HG02943 (cell line): ENCODE results near the gene NMUR2.

Source experiments
- ATAC-seq: cut with Tn5 transposase; IDR thresholded peaks from one replicate; pipeline ENCODE4 v1.9.1; 2021; ENCODE audit warnings: mild to moderate bottlenecking, low read depth, moderate library complexity; ENCODE audit not compliant: unreplicated experiment

The NMUR2 gene, protein sequence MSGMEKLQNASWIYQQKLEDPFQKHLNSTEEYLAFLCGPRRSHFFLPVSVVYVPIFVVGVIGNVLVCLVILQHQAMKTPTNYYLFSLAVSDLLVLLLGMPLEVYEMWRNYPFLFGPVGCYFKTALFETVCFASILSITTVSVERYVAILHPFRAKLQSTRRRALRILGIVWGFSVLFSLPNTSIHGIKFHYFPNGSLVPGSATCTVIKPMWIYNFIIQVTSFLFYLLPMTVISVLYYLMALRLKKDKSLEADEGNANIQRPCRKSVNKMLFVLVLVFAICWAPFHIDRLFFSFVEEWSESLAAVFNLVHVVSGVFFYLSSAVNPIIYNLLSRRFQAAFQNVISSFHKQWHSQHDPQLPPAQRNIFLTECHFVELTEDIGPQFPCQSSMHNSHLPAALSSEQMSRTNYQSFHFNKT

DNA sequence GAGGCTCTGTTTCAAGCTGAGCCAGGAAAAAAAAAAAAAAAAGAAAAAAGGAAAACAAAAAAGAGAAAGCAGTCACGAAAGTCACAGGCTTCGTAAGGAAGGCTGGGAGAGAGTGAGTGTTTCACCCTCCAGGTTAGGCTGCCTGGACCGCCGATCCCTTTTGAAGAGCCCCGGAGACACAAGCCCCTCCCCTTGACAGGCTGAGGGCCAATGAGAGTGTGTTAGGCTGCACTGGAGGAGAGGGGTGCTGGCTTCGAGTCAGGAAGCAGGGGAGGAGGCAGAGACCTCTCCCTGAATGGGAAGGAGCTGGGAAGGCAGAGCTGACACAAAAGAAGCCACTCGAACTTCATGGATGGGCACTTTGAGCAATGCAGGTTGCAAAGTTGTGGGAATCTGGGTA lies at the start of gene NMUR2:
NMUR2 (minus strand) TSS at position 135 of the 400 bp plus-strand sequence. CDS start 166 bp downstream, outside the sequence.
- ATAC-seq = no peak

DNA sequence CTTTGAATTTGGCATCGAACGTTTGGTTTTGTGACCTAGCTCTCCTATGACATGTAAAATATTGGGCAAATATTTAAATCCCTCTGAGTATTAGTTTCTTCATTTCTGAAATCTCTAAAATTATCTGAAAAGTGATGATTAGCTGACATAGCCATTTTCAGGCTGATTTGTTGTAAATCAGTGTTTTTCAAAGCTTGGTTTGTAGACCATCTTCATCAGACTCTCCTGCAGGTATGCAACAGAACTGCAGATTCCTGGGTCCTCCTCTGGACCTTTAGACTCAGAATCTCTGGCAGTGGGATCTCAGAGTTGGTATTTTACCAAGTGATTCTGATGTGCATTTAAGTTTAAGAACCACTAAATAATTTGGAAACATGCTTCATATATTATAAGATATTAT lies 38.9 kb upstream of the NMUR2 start:
- no peak for ATAC-seq

DNA sequence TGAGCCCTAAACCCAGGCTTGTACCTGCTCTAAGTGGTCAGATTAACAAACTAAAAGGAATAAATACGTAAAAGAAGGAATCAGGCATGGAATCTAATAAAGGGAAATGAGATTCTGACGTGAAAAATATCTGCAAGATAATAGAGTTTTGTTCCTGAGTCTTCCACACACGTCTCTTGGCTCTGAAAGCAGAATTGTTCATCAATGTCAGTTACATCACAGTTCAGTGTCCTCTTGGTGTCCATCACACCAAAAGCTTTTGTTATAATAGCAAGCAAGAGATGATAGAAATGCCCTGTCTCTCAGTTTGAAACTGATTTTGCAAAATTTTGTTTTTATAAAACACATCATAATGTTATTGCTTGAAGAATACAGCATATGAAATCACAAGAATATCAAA lies 34.7 kb upstream of the NMUR2 start:
- no peak for ATAC-seq

DNA sequence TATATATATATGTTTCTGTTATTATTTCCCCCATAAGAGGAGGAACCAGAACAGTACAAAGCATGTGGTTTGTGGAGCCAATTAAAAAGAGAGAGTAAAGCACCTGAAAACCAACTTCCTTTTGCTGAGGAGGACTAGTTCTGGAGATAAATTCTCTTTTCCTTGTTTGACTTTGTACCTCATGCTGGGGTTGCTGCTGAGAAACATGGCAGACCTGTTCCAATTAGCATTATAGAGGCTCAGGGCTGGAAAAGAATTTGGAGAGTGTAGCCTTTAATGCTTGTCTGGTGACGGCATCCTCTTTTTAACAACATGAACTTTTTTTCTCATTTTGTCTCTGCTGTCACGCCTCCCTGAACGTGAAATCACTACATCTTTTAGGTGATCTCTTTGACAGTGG lies 32.8 kb upstream of the NMUR2 start:
- ATAC-seq = no peak

DNA sequence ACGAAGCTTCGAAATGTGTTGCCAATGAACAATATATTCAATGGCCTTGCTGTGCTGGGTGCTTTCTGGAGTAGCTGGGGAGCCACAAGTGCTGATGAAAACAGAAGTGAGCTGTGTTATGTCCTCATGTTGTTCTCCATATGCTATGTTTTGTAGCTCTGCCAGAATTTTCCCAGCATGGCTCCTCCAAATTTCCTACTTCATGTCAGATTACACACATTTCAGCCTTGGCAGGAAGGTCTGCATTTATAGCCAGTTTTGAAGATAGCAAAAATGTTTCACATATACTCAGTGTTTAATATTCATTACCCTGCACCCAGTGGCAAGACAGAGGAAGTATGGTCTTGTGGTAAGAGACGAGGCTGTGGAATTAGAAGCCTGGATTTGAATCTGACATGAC lies 22.6 kb upstream of the NMUR2 start:
- no peak for ATAC-seq

DNA sequence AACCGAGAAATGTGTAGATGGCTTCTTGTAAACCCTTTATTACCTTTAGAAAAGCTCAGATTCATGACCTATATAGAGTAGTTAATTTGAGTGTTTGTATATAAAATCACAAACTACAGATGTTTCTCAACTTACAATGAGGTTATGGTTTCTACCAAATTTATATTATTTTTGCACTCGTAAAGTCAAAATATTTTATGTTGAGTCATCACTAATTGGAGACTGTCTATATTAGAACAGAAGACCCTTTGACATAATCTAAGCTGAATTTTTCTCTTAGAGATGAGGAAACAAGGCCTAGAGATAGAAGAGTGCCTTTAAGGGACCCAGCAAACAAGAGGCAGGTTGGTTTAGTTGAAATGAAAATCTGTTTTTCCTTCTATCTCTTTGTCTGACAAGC lies 20.0 kb upstream of the NMUR2 start:
- ATAC-seq = no peak

DNA sequence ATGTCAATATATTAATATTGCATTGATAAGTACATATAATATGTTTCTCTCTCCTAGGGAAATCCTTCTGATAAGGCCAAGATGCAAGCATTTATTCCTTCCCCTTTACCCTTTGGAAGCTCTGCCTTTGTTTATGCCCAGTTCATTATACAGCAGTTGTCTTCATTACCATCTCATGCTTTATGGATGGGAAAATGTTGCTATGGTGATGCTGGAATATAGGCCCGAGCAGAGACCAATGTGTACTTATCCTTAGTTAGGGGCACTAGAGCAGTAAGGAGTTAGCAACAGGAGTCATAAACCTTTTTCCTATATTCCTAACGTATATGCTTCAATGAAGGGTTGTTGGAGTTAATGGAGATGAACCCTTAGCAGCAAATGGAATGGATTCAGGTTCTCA lies 19.4 kb upstream of the NMUR2 start:
- ATAC-seq = no peak

DNA sequence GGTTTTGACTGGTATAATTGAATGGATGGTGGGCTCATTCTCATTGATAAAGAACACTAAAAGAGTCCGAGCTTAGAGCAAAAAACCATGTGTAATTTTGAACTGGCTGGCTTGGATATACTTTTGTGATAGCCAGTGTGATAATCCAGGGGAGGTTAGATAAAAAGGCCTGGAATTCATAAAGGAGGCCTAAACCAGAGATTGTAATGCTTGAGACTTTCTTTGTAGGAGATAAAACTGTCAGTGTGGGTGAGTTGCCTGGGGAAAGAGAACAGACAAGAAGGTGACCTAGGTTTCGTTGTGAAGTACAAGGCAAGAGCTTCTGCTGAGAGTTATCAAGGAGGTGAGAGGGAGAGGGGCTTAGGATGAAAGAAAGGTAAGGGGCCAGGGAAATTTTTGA lies 17.0 kb upstream of the NMUR2 start:
- ATAC-seq = no peak

DNA sequence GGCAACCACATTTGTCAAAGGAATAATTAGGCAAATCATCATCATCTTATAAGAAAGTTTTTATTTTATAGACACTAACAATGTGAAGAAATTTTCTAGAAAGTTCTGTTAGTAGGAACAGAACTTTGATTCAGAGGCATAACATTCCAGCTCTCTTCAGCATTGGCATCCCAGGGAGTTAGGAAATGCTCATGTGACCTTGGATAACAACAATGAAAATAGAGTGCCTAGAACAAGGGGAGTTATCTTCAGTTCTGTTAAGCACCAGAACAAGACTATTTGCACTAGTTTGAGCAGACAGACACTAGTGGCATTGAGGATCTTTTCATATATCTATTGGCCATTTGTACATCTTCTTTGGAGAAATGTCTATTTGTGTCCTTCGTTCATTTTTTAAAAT lies 7.0 kb upstream of the NMUR2 start:
- ATAC-seq = no peak

DNA sequence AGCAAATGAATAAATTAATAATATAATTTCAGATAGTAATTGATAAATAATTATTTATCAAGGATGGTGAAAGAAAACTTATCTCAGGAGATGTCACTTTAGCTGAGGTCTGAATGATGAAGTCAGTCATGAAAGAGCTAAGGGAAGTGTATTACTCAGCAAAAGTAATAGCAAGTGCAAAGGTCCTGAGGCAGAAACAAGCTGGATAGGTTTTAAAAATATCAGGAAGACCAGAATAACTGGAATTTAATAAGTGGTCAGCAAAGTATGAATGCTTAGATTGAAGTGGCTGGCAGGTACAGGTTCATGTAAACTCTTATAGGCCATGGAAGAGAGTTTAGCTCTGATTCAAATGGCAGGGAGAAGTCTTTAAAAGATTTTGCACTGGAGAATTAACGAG lies 1.0 kb upstream of the NMUR2 start:
- ATAC-seq = no peak

DNA sequence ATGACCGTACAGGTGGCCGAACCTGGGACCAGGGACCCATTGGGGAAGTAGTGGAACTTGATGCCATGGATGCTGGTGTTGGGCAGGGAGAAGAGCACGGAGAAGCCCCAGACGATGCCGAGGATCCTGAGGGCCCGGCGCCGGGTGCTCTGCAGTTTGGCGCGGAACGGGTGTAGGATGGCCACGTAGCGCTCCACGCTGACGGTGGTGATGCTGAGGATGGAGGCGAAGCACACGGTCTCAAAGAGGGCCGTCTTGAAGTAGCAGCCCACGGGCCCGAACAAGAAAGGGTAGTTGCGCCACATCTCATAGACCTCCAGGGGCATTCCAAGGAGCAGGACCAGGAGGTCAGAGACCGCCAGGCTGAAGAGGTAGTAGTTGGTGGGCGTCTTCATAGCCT lies 585 bp downstream of the NMUR2 start:
- no peak for ATAC-seq

DNA sequence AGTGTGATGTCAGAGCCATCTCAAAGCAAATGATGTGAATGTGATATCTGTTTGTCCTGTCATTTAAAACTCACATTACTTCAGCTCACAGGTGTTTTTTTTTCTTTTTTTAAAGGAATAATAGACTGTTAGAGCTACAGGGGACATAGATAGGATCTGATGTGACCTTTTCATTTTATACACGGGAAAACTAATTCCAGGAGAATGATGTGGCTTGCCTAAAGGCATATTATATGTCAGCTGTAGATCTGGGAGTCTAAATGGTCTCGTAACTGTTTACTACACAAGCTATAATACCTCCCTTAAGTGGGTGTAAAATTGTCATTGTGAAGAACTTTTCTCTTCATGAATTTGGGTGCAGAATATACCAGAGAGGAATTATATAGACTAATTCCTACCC lies 2.0 kb downstream of the NMUR2 start:
- ATAC-seq = no peak

DNA sequence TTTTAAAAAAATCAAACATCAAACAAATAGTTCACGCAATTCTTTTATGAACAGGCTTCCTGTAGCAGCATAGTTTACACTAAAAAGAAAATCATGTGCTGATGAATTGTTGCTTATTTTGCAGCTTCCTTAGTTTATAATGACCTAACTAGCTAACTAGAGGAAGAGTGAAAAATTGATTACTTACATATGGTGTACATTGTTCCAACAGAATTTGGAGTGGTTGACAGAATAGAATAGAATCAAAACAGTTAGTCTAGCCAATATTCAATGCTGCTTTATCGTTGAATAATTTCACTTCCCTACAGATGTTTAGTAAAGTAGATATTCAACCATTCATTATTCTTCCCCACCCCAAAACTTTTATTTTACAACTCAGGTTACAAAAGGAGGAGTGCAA lies 4.2 kb downstream of the NMUR2 start:
- no peak for ATAC-seq

DNA sequence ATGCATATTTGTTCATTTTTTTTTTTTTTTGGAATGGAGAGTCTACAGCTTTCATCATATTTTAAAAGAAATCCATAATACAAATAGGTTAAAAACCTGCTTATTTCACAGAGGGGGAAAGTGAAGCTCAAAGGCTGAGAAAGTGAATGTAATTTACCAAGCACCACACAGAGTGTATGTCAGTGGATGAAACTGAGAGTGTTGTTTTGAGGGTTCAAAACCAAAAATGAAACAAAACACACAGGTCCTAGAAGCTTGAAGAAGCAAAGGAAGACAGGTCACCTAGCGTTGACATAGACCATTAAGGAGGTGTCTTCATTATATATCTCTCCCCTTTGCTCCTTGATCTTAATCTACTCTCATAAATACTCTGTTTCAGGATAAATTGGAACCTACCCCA lies 7.5 kb downstream of the NMUR2 start:
- ATAC-seq = peak; percentile 72

DNA sequence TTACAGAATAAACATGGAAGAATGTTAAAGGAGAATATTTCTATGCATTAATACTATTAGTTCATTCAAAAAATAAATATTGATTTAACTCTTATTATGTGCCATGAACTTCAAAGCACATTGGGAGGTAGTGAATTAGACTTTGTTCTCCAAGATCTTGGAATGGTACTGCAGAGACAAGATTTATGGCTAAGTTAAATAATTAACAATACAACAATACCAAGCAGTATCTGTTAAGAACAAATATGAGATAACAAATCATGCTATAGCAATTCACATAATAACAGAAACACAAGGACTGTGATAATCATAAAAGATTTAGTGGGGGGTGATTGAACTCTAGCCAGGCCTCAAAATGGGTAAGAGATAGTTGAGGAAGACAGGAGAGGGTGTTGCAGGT lies 11.6 kb downstream of the NMUR2 start:
- ATAC-seq = no peak

DNA sequence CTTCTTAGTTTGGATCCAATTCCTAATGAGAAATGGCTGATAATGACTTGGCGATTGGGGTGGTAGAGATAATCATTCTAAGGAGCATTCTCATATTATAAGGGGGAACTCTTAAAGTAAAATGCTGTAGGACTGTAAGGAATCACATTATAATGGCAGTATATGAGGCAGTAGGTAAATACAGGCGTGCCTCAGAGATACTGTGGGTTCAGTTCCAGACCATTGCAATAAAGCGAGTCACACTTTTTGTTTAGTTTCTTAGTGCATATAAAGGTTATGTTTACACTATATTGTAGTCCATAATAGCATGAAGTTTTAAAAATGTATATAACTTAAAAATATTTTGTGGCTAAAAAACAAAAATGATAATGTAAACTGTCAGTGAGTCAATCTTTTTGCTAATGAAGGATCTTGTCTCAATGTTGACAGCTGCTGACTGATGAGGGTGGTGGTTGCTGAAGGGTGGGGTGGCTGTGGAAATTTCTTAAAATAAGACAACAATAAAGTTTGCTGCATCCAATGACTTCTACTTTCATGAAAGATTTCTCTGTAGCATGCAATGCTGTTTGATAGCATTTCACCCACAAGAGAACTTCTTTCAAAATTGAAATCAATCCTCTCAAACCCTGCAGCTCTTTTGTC lies 15.8 kb downstream of the NMUR2 start:
- ATAC-seq = no peak

DNA sequence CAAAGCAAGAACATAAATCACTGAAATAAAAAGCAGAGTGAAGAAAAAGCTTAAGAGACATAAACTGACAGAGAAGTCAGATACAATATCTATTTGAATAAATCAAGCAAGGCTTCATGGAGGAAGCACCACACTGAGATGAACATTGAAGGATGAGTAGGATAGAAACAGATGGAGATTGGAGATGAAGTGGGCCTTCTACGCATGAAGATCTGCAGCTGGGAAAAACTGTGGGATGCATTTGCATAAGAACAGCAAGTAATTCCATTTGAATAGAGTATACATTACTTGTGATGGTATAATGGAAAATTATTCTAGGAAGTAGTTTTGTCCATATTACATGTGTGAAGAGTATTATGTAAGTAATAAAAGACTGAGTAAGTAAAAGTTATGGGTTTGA lies 16.5 kb downstream of the NMUR2 start:
- no peak for ATAC-seq

DNA sequence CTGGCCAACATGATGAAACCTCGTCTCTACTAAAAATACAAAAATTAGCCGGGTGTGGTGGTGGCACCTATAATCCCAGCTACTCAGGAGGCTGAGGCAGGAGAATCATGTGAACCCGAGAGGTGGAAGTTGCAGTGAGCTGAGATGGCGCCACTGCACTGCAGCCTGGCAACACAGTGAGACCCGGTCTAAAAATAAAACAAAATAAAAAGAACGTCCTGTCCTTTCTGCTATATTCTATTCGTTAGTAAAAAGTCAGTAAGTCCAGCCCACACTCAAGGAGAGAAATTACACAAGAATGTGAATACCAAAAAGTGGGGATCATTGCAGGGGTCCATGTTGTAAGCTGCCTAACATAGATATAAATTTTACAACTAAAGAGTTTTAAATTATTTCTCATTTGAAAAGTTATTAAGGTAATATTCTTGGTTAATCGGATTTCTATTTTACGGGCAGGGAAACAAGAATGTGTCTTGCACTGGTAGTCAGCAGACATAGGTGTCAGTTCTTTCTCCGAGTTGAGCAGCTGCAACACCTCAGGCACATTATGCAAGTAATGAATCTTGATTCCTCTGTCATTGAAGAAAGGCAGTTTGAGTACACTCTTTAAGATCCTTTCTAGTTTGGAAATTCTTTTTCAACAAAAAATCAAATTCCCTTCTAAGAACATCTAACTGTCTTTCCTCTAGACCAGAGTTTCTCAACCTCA lies 24.5 kb downstream of the NMUR2 start:
- no peak for ATAC-seq

DNA sequence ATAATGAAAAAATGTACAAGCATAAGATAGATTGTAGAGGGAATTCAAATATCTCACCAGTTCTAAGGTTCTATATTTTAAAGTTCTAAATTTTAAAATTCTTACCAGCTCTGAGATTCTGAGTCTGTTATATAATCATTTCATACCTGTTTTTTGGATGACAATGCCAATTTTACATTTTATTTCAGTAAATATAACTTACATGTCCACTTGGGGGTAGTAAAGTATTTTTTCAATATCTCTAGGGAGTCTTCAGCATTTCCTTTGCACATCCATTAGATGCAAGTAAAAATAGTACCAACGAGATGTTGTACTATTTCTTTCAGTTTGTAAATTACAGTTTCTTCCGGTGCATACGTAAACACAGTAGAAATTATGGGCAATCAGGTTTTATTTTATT lies 25.7 kb downstream of the NMUR2 start:
- no peak for ATAC-seq

DNA sequence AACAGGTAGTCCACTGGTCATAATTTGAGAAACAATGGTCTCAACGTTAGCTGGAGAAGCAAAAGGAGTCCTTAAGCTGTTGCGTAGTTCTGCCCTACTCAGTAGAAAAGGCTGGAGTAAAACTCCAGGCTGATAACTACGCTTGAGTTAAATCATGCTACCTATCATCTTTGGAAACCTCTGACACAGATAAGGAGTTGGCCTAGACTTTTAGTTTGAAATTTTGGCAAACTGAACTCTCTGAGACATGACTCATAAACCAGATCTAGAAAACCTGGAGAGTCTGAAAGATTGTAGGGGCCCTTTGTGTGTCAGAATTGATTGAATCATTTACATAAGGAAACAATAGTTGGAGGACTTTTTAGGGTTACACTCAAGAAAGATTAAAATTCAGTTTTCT lies 26.3 kb downstream of the NMUR2 start:
- no peak for ATAC-seq

DNA sequence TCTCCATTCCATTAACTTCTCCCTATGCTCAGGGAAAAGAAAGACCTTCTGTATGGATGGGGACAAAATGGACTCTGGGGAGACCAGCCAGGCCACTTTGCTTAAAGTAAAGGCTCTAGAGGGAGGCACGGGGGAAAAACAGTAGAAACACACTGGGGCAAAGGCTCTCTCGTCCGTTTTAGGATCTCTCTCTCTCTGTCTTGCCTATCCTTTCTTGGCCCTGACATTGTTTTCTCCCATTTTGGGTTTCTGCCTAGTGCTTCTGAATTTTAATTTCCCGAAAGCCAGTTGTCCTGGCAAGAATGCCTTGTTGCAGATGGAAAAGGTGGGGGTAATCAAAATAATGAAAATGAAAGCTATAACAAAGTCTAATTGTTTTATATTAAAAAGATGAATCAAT lies 28.2 kb downstream of the NMUR2 start:
- no peak for ATAC-seq
